NCI-H526 (cell line): ENCODE data around the gene RFC3.

Experiments
- DNase-seq, 2 experiments: peaks; one replicate each; lab custom pipeline; 2025; lab: John Stamatoyannopoulos, UW

Gene RFC3

DNA sequence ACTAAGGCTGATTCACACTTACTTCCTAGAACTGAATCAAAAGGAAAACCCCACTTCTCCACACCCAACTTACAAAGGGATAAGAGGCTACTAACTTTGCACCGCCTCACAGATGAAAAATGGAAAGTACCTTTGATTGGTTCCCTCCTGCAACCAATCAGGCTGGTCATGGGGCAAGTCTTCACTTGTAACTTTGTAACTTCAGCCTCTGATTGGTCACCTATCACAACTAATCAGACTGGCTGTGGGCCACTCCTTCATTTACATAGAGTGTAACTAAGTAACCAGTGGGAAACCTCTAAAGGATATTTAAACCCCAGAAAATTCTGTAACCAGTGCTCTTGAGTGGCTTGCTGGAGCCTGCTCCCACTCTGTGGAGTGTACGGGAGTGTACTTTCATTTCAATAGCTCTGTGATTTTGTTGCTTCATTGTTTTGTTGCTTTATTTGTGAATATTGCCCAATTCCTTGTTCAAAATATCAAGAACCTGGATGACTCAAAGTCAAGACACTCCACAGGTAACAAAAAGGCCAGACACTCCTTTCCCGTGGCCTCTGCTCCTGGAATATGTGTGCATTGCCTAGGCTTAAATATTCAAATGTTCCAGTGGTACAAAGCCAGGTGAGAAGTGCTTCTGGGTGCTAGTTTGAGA is 50.5 kb downstream of the RFC3 start:
- no peak for DNase-seq

DNA sequence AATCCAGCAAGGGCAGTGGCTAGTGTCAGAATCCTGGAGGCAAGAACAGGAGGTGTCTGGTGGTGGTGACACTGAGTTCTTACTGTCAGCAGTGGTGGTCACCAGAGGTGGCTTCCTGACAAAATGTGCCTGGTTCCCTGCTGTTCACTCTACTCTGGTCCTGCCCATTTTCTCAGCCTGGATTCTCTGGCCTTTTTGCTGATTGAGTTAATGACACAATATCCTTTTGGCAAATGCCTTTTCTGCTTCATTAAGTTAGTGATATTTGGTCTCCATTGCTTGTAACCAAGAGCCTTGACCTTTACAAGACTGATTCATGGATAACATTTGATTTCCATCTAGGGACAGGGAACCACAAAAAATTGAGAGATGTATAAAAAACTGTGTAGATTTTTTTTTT is 51.1 kb downstream of the RFC3 start:
- no peak for DNase-seq

DNA sequence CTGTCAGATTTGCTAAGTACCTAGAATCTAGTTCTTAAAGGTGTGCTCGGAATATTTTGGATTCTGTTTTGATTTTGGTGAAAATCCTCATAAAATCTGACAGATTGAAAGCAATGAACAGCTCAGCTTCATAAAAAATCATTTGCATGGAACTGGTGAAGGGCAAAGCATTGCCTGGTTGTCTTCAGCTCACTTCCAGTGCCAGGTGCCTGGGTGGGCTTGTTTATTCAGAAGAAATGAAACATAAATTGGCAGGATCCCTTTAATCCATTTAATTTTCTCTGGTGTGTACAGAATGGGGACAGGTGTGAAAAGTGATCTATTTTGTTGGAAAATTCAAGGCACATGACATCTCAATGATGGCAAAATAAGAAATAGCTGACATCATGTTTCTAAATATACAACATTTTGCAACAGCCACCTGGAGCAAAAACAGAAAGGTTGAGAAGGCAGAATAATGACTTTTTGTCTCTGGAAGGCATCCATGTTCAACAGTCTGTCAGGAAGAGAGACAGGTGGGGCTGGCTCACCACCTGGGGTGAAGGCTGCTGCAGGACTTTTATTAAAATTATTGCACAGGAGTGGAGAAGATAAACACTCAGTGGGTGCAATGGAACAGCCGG is 52.2 kb downstream of the RFC3 start:
- peak; percentile 61 to 70 for DNase-seq

DNA sequence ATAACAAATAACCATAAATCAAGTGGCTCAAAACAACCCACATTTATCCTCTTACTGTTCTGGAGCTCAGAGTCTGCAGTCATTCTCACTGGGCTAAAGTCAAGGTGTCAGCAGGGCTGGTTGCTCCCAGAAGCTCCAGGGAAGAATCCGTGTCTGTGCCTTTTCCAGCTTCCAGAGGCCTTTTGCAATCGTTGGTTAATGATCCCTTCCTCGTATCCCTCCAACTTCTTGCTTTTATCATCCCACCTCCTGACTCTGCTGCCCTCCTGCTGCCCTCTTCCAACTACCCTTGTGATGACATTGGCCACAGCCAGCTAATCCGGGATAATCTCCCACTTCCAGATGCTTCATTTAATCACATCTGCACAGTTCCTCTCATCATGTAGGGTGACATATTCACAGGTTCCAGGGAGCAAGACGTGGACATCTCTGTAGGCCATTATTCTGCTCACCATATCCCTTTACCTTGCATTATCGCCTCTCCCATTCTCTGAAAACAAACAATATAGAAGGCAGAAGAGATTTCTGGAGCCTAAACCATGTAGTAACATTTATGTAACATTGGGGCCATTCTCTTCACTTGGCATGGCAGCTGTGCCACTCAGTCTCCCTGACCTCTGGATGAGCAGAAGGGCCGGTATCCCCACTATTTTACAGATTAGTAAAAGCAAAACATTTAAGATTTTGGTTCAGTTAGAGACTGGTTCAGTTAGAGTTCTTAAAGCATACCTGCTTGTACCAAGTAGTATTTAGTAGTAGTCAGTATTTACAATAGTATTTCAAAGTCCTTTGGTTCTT is 53.5 kb downstream of the RFC3 start:
- DNase-seq: no peak

DNA sequence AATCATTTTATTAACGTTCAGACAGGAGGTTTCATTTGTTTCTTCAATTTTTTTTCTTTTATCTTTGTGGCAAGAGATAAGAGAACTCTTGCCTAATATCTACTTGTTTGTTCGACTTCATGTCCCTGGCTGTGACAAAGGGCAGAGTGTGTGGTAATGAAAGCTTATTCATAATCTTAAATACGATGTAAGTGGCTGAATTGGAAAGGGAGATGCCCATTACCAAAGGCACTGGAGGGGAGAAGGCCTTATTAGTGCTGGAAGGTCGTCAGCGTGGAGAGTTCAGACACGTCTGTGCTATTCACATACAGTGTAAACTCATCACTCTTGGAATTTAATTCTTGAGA is 54.0 kb downstream of the RFC3 start:
- no peak for DNase-seq

DNA sequence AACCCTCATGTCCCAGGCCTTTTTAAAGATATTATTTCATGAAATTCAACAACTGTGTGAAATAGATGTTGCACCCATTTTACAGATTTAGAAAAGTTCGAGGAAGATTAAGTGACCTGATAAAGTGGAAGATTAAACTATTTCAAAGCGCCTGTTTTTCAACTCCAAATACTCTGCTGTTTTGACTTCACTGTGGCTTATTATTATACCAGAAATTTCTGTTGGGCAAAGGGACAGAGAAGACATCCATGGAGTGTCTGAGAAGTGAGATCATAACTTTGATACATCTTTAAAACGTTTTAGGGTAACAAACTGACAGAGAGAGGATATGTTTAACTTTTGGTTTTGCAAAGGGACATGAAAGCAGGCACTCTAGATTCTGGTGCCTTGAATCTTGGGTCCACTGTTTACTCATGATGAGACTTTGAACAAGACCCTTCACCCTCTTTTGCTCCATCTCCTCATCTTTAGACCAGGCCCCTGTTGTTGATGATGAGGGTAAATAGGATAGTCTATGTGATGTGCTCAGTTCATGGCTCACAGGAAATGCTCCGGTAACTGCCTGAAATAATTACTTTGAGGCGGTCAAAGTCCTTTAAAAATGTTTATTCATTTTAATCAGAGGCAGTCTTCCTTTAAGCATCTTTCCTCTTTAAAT is 55.4 kb downstream of the RFC3 start:
- DNase-seq: no peak

DNA sequence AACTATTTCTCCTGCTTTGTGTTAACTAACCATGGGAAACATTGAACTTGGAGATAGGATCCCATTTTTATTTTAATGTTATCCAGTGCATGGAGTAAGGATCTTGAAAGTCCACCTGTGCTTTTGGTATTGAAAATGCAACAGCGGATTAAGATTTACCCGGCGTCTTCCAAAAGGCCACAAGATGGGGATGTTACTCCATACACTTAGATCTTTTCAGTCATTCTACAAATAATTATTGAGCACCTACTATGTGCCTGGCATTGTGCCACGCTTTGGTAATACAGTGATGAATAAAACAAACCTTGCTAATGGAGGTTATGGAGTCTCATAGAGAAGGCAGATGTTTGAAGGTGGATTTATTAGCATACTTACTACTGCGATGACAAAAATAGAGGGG is 56.9 kb downstream of the RFC3 start:
- no peak for DNase-seq

DNA sequence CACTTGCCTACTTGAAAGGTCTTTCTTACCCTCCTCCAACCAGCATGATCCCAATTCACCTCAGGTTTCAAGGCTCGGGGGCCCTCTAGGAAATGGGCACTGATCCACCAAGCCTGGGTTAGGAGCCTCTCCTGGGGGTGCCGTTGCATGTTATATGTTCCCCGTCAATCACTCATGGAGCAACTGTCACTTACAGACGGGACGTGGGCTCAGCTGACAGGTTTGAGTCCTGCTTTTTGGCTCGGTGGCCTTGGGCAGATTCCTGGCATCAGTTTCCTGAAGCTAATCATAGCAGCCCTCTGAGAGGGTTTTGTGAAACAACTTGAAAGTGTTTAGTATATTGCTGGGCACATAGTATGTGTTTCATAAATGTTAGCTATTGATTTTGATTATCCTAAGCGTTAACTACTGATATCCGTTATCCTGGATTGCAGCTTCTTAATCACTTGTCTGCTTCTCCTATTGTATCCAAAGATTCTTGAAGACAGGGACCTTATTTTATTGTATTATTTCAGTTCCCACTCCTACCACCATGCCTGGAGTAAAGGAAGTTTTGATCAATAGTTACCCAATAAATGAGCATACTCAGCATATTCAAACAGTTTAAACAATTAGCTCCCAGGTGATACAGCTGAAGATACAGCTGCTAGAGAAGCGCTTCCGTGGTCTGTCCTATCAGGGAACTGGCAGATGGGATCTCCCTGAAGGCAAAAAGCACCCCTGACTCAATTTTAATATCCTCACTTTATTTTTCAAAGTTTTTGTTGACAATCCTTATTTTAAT is 57.9 kb downstream of the RFC3 start:
- no peak for DNase-seq

DNA sequence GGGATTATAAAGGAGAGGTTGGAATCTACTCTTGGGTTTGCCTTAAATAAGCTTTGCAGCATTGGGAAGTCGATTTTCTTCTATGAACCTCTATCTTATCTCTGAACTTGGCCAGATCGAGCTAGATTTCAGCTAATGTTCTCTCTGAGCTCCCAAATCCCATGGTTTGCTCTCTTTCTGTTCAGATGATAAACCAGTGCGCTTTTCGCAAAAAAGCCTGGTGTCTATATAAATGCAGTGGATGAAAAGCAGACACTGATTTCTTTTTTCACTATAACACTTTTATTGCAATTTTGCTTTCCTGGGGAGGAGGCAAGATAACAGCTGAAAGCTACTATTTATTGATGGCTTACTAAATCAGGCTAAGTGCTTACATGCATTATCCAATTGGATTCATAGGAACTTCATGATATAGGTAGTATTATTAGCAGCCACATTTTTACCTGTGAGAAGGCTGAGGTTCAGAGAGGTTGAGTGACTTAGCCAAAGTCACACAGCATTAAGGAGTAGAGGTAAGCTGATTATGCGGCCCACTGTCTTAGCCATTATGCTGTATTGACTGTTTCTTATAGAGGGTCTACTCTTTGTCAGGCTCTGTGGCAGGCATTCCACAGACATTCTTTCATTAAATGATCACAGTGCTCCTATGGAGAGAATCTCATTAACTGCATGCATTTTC is 58.9 kb downstream of the RFC3 start:
- DNase-seq: no peak

DNA sequence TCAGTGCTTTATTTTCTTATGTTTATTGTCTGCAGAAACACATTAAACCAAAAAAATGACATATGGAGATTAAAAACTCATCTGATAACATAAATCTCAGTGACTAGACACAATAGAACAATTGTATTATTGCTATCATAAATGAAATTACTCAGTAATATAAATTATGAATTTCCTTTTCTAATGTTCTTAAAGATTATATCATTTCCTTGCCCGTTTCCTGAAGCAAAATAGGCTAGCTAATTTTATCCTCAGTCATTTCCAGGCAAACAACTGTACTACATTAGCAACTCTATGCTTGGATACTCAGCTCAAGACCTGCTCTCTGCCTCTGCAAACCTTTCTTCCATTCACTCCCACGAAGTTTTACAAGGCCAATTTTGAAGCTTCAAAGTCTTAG is 61.2 kb downstream of the RFC3 start:
- no peak for DNase-seq

DNA sequence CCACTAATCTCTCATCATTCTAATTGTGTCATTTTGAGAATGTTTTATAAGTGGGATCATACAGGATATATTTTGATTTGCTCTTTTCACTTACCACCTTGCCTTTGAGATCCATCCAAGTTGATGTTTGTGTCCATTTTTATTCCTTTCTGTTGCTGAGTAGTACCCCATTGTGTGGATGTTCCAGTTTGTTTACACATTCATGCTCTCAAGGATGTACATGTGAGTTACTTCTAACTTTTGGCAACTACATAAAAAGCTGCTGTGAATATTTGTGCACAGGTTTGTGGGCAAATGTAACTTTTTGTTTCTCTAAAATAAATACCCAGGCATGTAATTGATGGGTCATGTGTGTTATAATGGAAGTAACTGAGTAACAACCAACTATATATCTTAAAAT is 64.9 kb downstream of the RFC3 start:
- no peak for DNase-seq

DNA sequence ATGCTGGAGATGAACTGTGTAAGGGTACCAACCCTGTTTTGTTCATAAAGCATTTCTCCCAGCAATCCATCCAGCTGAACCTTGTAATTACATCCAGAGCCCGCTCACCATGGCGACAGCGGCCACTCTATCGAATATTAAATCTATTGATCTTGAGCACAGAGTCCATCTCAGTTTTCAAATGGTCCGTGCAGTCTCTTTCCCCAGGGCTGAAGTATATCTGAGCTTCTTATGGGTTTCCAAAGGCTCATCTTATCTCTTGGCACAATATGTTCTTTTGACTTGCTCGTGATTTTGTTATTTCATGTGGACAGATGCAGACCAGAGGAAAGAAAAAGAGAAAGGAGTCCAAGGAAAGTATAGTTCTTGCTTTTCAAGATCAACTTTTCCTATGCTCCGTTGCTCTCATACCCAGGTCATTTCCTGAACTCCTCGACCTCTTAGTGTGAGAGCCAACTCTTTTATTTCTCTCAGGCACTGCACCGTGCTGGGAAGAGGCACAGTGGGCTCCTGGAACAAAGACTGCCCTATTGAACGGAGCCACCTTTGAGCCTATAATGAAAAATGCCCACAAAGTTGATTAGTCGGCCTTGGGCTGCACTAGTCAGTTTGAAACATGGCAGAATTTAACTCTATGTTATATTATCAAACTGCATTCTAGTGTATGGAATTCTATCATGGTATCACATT is 66.7 kb downstream of the RFC3 start:
- no peak for DNase-seq
